SU-DHL-6 (cell line): ENCODE data around the gene CELSR1.

Source experiments
- H2AFZ ChIP-seq: fragments of 200-600 bp; sonication (generic); 2 replicates; pipeline ENCODE4 v1.6.1; 2014; ENCODE audit warnings: low read depth, mild to moderate bottlenecking, moderate library complexity, mixed read lengths, antibody characterized with exemption, low read length; ENCODE audit not compliant: severe bottlenecking
- H3F3A ChIP-seq: fragments of 200-600 bp; shearing (Covaris generic); 2 replicates; pipeline ENCODE4 v1.6.0; 2016; ENCODE audit warnings: antibody characterized with exemption, mild to moderate bottlenecking; ENCODE audit not compliant: insufficient read depth
- H3K27ac ChIP-seq: fragments of 200-600 bp; sonication (generic); 2 replicates; pipeline ENCODE4 v1.5.1; 2016; ENCODE audit warnings: low read depth, mild to moderate bottlenecking, low read length, moderate library complexity, mixed read lengths
- H3K27me3 ChIP-seq: fragments of 200-600 bp; sonication (generic), shearing (Covaris generic); 2 replicates; pipeline ENCODE4 v1.6.0; 2014; ENCODE audit warnings: mild to moderate bottlenecking, low read length
- H3K36me3 ChIP-seq: fragments of 200-600 bp; sonication (generic); 2 replicates; pipeline ENCODE4 v1.6.1; 2014; ENCODE audit warnings: mild to moderate bottlenecking, low read length, mixed read lengths
- H3K4me2 ChIP-seq: fragments of 300-600, 200-600 bp; shearing (Covaris generic), sonication (generic); 2 replicates; pipeline ENCODE4 v1.6.0; 2014; ENCODE audit warnings: low read length, low read depth, mild to moderate bottlenecking; ENCODE audit not compliant: poor library complexity, severe bottlenecking
- H3K4me3 ChIP-seq: fragments of 200-600 bp; sonication (generic); 2 replicates; pipeline ENCODE4 v1.5.1; 2014; ENCODE audit warnings: antibody characterized with exemption, low read length, mild to moderate bottlenecking, mixed read lengths; ENCODE audit not compliant: insufficient read depth, poor library complexity, severe bottlenecking
- H3K79me2 ChIP-seq: fragments of 200-600 bp; sonication (generic); 2 replicates; pipeline ENCODE4 v1.6.1; 2014; ENCODE audit warnings: mild to moderate bottlenecking, low read length, moderate library complexity; ENCODE audit not compliant: insufficient read depth
- H3K9ac ChIP-seq: fragments of 200-600 bp; sonication (generic); 2 replicates; pipeline ENCODE4 v1.7.0; 2014; ENCODE audit warnings: mild to moderate bottlenecking, low read length
- H3K9me2 ChIP-seq: fragments of 200-600 bp; sonication (generic); replicated peaks from 2 replicates; pipeline ENCODE4 v1.6.1; 2014; ENCODE audit warnings: low read length; ENCODE audit not compliant: insufficient read depth
- H3K9me3 ChIP-seq: fragments of 200-600 bp; sonication (generic); 2 replicates; pipeline ENCODE4 v1.6.1; 2014; ENCODE audit warnings: low read length, mixed read lengths; ENCODE audit not compliant: insufficient read depth
- H4K20me1 ChIP-seq: fragments of 200-600 bp; sonication (generic); 2 replicates; pipeline ENCODE4 v1.6.1; 2014; ENCODE audit warnings: low read depth, mild to moderate bottlenecking, antibody characterized with exemption, low read length, moderate library complexity, mixed read lengths
- CTCF ChIP-seq: fragments of 200-600 bp; sonication (generic); IDR thresholded peaks from one replicate; pipeline ENCODE4 v1.5.1; 2017; ENCODE audit warnings: antibody characterized with exemption, mild to moderate bottlenecking, low read length, moderate library complexity; ENCODE audit not compliant: insufficient read depth, poor library complexity, severe bottlenecking
- EZH2phosphoT487 ChIP-seq: fragments of 200-600 bp; sonication (generic), shearing (Covaris generic); conservative IDR thresholded peaks from 2 replicates; pipeline ENCODE4 v1.6.1; 2018; ENCODE audit warnings: mild to moderate bottlenecking, antibody characterized with exemption, low read length, moderate library complexity, mixed read lengths

Gene CELSR1

GRCh38 chr22:46445771-46446420, 91.5 kb downstream of the CELSR1 start:
- Histone ChIP-seq H3K4me2 (no peak overlapping the region), H4K20me1 (no peaks in the 10 kb centered on the region), H3K27ac (no peak overlapping the region), H3K9me3 (no peaks in the 10 kb centered on the region), H2AFZ (no peak overlapping the region), H3K9ac (no peak overlapping the region), H3K4me3 (no peak overlapping the region), H3K9me2 (no peaks in the 10 kb centered on the region), H3K36me3 (no peaks in the 10 kb centered on the region), H3K27me3 (no peaks in the 10 kb centered on the region), H3K79me2 (no peaks in the 10 kb centered on the region), H3F3A (no peaks in the 10 kb centered on the region)
- no peak for TF ChIP-seq EZH2phosphoT487
- no peak for TF ChIP-seq CTCF

DNA sequence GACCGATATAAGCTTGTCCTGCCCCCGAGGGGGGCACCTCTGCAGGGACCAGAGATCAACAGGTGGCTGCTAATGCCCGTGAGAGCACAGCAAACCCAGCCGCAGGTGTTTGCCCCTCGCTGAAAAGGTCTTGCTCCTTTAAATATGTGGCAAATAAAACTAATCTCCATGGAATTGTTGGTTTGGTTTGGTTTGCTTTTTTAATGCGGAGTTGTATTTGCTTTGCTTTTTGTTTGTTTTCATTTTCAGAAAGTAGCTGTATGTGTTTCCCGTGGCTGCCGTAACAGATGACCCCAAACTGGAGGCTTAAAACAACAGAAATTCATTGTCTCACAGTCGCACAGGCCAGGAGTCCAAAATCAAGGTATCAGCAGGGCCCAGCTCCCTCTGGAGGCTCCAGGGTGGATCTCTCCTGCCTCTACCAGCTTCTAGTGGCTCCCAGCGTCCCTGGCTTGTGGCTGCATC, 93.0 kb downstream of the CELSR1 start:
- Histone ChIP-seq H3K9me2 (no peaks in the 10 kb centered on the region), H3K27me3 (no peaks in the 10 kb centered on the region), H2AFZ (no peak overlapping the region), H3K36me3 (no peaks in the 10 kb centered on the region), H3K4me3 (no peak overlapping the region), H3K4me2 (no peak overlapping the region), H3K79me2 (no peaks in the 10 kb centered on the region), H3F3A (no peaks in the 10 kb centered on the region), H3K27ac (no peak overlapping the region), H3K9ac (no peak overlapping the region), H3K9me3 (no peaks in the 10 kb centered on the region), H4K20me1 (no peaks in the 10 kb centered on the region)
- no peak for TF ChIP-seq EZH2phosphoT487
- TF ChIP-seq CTCF = no peak

DNA sequence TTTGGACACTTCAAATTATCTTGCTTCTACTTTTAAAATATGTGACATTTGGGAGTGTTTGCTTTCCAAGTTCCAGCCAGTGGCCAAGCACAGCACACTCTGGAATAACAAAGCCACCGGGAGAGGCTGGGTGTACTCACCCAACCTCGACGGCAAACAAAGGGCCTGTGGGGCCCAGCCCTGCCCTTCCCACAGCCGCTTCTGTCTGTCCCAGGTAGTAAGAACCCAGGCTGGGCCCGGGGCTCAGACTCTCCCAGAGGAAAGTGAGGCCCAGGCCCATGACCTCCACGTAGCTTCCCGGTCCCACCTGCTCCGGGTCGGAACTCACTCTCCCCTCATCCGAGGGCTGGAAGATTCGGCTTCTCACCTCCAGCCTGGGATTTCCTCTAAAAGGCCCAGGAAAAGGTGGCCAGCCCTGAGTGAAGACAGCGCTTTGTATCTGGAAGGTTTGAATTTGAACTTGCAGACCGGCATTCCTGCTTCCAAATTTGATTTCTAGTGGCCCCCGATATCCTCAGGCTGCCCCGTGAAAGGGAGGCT, 93.5 kb downstream of the CELSR1 start:
- no peak overlapping the region for H3K27ac ChIP-seq
- H3K9me2 ChIP-seq = no peaks in the 10 kb centered on the region
- no peak overlapping the region for H3K4me2 ChIP-seq
- H4K20me1 ChIP-seq = no peaks in the 10 kb centered on the region
- H2AFZ ChIP-seq = no peak overlapping the region
- no peaks in the 10 kb centered on the region for H3K9me3 ChIP-seq
- TF ChIP-seq CTCF (no peak), EZH2phosphoT487 (no peak)
- H3K4me3 ChIP-seq = no peak overlapping the region
- H3F3A ChIP-seq = no peaks in the 10 kb centered on the region
- H3K9ac ChIP-seq = no peak overlapping the region
- no peaks in the 10 kb centered on the region for H3K36me3 ChIP-seq
- H3K27me3 ChIP-seq = no peaks in the 10 kb centered on the region
- H3K79me2 ChIP-seq = no peaks in the 10 kb centered on the region
